Neural crest cell (in vitro differentiated cells): ENCODE measurements around the gene PRSS27. TPM values are rescaled to one million over a fixed set of nuclear protein-coding genes. Genes with fewer than 3 reads are reported as not detected.

Experiments
- DNase-seq: peaks from one replicate; pipeline ENCODE4 v3.0.0; 2021; ENCODE audit warnings: low read depth, mixed read lengths, low spot score
- H3K27ac Mint-ChIP-seq: one replicate; pipeline ENCODE4 v1.8.0; 2021; ENCODE audit warnings: mild to moderate bottlenecking, mixed read lengths; ENCODE audit not compliant: unreplicated experiment
- H3K27me3 Mint-ChIP-seq: 2 replicates; pipeline ENCODE4 v1.8.0; 2021; ENCODE audit warnings: low read depth, mild to moderate bottlenecking, mixed read lengths
- H3K36me3 Mint-ChIP-seq: 2 replicates; pipeline ENCODE4 v1.8.0; 2021; ENCODE audit warnings: low read depth, mild to moderate bottlenecking, mixed read lengths
- H3K4me1 Mint-ChIP-seq: 2 replicates; pipeline ENCODE4 v1.8.0; 2021; ENCODE audit warnings: mixed read lengths
- H3K4me3 Mint-ChIP-seq: one replicate; pipeline ENCODE4 v1.8.0; 2021; ENCODE audit warnings: mild to moderate bottlenecking, mixed read lengths
- H3K9me3 Mint-ChIP-seq: 2 replicates; pipeline ENCODE4 v1.8.0; 2021; ENCODE audit warnings: mixed read lengths
- total RNA-seq: library from RNA; stranded (reverse); gene quantifications from 2 replicates; pipeline ENCODE4 v1.2.1, GENCODE V29; 2021
- TF ChIP-seq, protein P1 (sequence below): fragments of 200-600 bp; sonication (generic); conservative IDR thresholded peaks from 2 replicates; pipeline ENCODE4 v1.5.0; 2021; ENCODE audit warnings: antibody characterized with exemption, mild to moderate bottlenecking

The PRSS27 gene
- total RNA-seq, 1 donor from 2014 or later = 7.8 TPM

DNA sequence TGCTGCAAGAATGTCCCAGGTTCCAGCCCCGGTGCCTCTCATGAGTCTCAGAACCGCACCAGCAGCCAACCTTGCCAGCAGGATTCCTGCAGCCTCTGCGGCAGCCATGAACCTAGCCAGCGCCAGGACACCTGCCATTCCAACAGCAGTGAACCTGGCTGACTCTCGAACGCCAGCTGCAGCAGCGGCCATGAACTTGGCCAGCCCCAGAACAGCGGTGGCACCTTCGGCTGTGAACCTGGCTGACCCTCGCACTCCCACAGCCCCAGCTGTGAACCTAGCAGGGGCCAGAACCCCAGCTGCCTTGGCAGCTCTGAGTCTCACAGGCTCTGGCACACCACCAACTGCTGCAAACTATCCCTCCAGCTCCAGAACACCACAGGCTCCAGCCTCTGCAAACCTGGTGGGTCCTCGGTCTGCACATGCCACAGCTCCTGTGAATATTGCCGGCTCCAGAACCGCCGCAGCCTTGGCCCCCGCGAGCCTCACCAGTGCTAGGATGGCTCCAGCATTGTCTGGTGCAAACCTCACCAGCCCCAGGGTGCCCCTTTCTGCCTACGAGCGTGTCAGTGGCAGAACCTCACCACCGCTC, 47.2 kb upstream of the PRSS27 start:
- Mint-ChIP-seq H3K9me3 (peaks cover 18% of the 10 kb centered on the region), H3K36me3 (peaks cover 61% of the 10 kb centered on the region), H3K4me1 (peaks cover 5% of the 10 kb centered on the region), H3K4me3 (no peak overlapping the region), H3K27ac (no peak overlapping the region), H3K27me3 (peaks cover 6% of the 10 kb centered on the region)
- TF ChIP-seq, protein P1, sequence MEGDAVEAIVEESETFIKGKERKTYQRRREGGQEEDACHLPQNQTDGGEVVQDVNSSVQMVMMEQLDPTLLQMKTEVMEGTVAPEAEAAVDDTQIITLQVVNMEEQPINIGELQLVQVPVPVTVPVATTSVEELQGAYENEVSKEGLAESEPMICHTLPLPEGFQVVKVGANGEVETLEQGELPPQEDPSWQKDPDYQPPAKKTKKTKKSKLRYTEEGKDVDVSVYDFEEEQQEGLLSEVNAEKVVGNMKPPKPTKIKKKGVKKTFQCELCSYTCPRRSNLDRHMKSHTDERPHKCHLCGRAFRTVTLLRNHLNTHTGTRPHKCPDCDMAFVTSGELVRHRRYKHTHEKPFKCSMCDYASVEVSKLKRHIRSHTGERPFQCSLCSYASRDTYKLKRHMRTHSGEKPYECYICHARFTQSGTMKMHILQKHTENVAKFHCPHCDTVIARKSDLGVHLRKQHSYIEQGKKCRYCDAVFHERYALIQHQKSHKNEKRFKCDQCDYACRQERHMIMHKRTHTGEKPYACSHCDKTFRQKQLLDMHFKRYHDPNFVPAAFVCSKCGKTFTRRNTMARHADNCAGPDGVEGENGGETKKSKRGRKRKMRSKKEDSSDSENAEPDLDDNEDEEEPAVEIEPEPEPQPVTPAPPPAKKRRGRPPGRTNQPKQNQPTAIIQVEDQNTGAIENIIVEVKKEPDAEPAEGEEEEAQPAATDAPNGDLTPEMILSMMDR = no peak
- DNase-seq = no peak

GRCh38 chr16:2766430-2767139, 46.6 kb upstream of the PRSS27 start:
- Mint-ChIP-seq H3K27ac (no peak overlapping the region), H3K4me3 (no peak overlapping the region), H3K27me3 (peaks cover 6% of the 10 kb centered on the region)

DNA sequence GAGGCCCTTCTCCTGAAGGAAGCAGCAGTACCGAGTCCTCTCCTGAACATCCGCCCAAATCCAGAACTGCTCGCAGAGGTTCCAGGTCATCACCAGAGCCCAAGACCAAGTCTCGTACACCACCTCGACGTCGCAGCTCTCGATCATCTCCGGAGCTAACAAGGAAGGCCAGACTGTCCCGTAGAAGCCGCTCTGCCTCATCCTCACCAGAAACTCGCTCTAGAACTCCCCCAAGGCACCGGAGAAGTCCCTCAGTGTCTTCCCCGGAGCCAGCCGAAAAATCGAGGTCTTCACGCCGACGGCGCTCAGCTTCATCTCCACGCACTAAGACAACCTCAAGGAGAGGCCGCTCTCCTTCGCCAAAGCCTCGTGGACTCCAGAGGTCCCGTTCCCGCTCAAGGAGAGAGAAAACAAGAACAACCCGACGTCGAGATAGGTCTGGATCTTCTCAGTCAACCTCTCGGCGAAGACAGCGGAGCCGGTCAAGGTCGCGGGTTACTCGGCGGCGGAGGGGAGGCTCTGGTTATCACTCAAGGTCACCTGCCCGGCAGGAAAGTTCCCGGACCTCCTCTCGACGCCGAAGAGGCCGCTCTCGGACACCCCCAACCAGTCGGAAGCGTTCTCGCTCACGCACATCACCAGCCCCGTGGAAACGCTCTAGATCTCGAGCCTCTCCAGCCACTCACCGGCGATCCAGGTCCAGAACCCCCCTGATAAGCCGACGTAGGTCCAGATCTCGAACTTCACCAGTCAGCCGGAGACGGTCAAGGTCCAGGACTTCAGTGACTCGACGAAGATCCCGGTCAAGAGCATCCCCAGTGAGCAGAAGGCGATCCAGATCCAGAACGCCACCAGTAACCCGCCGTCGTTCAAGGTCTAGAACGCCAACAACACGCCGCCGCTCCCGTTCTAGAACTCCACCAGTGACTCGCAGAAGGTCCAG, 45.7 kb upstream of the PRSS27 start:
- Mint-ChIP-seq H3K27ac (no peak overlapping the region), H3K9me3 (peaks cover 30% of the 10 kb centered on the region), H3K36me3 (peaks cover 74% of the 10 kb centered on the region), H3K4me1 (peaks cover 5% of the 10 kb centered on the region), H3K4me3 (no peak overlapping the region), H3K27me3 (peaks cover 6% of the 10 kb centered on the region)
- DNase-seq = no peak
- TF ChIP-seq, protein P1 = no peak

More at GRCh38 chr16:2766430-2767139, 46.6 kb upstream of the PRSS27 start:
- no peak for DNase-seq
- H3K36me3 Mint-ChIP-seq = peaks cover 65% of the 10 kb centered on the region
- TF ChIP-seq, protein P1 = no peak
- H3K9me3 Mint-ChIP-seq = peaks cover 23% of the 10 kb centered on the region
- H3K4me1 Mint-ChIP-seq = peaks cover 5% of the 10 kb centered on the region

- TF ChIP-seq, protein P1 = no peak
- H3K36me3 Mint-ChIP-seq = peaks cover 81% of the 10 kb centered on the region
- H3K9me3 Mint-ChIP-seq = peaks cover 30% of the 10 kb centered on the region
- peaks cover 5% of the 10 kb centered on the region for H3K4me1 Mint-ChIP-seq
- H3K4me3 Mint-ChIP-seq = no peak overlapping the region
- no peak overlapping the region for H3K27ac Mint-ChIP-seq
- H3K27me3 Mint-ChIP-seq = peaks cover 4% of the 10 kb centered on the region
- DNase-seq = no peak
Observed at GRCh38 chr16:2764718-2765117, 44.7 kb upstream of the PRSS27 start.

DNA sequence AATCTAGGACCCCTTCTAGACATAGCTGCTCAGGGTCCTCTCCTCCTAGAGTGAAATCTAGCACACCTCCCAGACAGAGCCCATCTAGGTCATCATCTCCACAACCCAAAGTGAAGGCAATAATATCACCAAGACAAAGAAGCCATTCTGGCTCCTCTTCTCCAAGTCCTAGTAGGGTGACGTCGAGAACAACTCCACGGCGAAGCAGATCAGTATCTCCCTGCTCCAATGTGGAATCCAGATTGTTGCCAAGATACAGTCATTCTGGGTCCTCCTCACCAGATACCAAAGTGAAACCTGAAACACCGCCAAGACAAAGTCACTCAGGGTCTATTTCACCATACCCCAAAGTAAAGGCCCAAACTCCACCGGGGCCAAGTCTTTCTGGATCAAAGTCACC, 43.1 kb upstream of the PRSS27 start:
- H3K4me3 Mint-ChIP-seq = peak overlapping the region; percentile 13
- H3K27ac Mint-ChIP-seq = no peak overlapping the region
- TF ChIP-seq, protein P1 = no peak
- H3K9me3 Mint-ChIP-seq = peaks cover 35% of the 10 kb centered on the region
- DNase-seq = no peak
- peaks cover 91% of the 10 kb centered on the region for H3K36me3 Mint-ChIP-seq
- no peaks in the 10 kb centered on the region for H3K4me1 Mint-ChIP-seq
- H3K27me3 Mint-ChIP-seq = no peaks in the 10 kb centered on the region
